ENCODE data around the gene CST6. TPM values are rescaled to one million over a fixed set of nuclear protein-coding genes. Genes with fewer than 3 reads are reported as not detected.

CST6 gene
- total and polyA plus RNA-seq, 2 of the 4 experiments (the other 2 are of a cell fraction), result 0.54 to 3.0 TPM

- H3K18ac ChIP-seq (ENCODE audit: low read depth, low read length), result no peak overlapping the region
- H3K4me2 ChIP-seq (ENCODE audit: low read depth, low read length), result no peak overlapping the region
- POLR2A ChIA-PET (ENCODE audit: unreplicated experiment), result no interaction called here
- dilution Hi-C loops (cut with HindIII; ENCODE audit: low sequenced_read_pairs, unreplicated experiment) (no loop called here), in situ Hi-C loops (cut with MboI; ENCODE audit: low sequenced_read_pairs) (loop anchor here (5.0 kb wide), 1 partner anchor 73 kb away; the partner anchor contains the start of gene CCDC85B), intact Hi-C loops (cut with micrococcal nuclease) (loop anchor here (5.0 kb wide), 1 partner anchor 48 kb away; the partner anchor contains the start of genes C11orf68 and DRAP1)
- no peaks in the 10 kb centered on the region for H3K27me3 ChIP-seq (ENCODE audit: control insufficient read depth, insufficient read depth, low read length)
- H2BK120ac ChIP-seq (ENCODE audit: low read depth, low read length), result no peak overlapping the region
- no peak overlapping the region for H3K4me3 ChIP-seq (ENCODE audit: insufficient read depth, low read depth, low read length)
- no peak overlapping the region for H2BK20ac ChIP-seq (ENCODE audit: low read depth, low read length)
- no peak overlapping the region for H2BK5ac ChIP-seq (ENCODE audit: low read depth, low read length, poor library complexity, severe bottlenecking)
- H4K8ac ChIP-seq (ENCODE audit: low read depth in 2 of 2, low read length in 2 of 2), result no peak overlapping the region
- H2AK9ac ChIP-seq (replicated peaks; ENCODE audit: low read depth, low read length, poor library complexity), result no peak overlapping the region
- no peak overlapping the region for H2AK5ac ChIP-seq (ENCODE audit: low read depth, low read length)
- TF ChIP-seq CEBPB (IDR thresholded peaks at IDR 0.05; ENCODE audit: low read depth, low read length) (no peak), SMC3 (IDR thresholded peaks at IDR 0.05; ENCODE audit: low read depth, low read length) (no peak), RAD21 (IDR thresholded peaks at IDR 0.05; ENCODE audit: low read length) (no peak), ELK1 (IDR thresholded peaks at IDR 0.05; ENCODE audit: borderline replicate concordance, low read depth, low read length) (no peak), RFX5 (IDR thresholded peaks at IDR 0.05; ENCODE audit: low read depth, low read length) (no peak), FOS (IDR thresholded peaks at IDR 0.05; ENCODE audit: low read depth, low read length) (no peak), POLR2A (IDR thresholded peaks at IDR 0.05; ENCODE audit: low read depth, low read length) (no peak), USF2 (IDR thresholded peaks at IDR 0.05; ENCODE audit: low read depth, low read length) (no peak), CHD1 (IDR thresholded peaks at IDR 0.05; ENCODE audit: low read depth, low read length) (no peak), MXI1 (IDR thresholded peaks at IDR 0.05; ENCODE audit: borderline replicate concordance, low read depth, low read length) (no peak), CTCF (conservative IDR thresholded peaks at IDR 0.05; ENCODE audit: low read depth, low read length) (no peak), MAFK (IDR thresholded peaks at IDR 0.05; ENCODE audit: low read depth, low read length) (no peak), MAZ (IDR thresholded peaks at IDR 0.05; ENCODE audit: borderline replicate concordance, low read depth, low read length) (no peak), NFE2L2 (IDR thresholded peaks at IDR 0.05; ENCODE audit: low read depth, low read length) (no peak), RCOR1 (IDR thresholded peaks at IDR 0.05; ENCODE audit: insufficient replicate concordance, low read length) (no peak), BHLHE40 (IDR thresholded peaks at IDR 0.05; ENCODE audit: low read depth, low read length) (no peak)
- H2BK15ac ChIP-seq (ENCODE audit: low read depth, low read length), result no peak overlapping the region
- H4K5ac ChIP-seq (ENCODE audit: low read depth, low read length), result no peak overlapping the region
- H3K27ac ChIP-seq (ENCODE audit: insufficient read depth, low read length), result no peak overlapping the region
- H3K9me1 ChIP-seq (ENCODE audit: insufficient read depth, low read length), result peaks cover 5% of the 10 kb centered on the region; the same call in 1 of the 2 replicates
- H3K36me3 ChIP-seq (ENCODE audit: control insufficient read depth, insufficient read depth, low read length), result peaks cover 53% of the 10 kb centered on the region
- H3K79me1 ChIP-seq (ENCODE audit: low read depth in 1 of 2, low read length in 2 of 2), result peaks cover 19 to 64% of the 10 kb centered on the region in 2 experiments
- ATAC-seq (ENCODE audit: low read depth), result no peak
- no peak overlapping the region for H4K91ac ChIP-seq (ENCODE audit: insufficient read depth, low read depth, low read length)
- no peak overlapping the region for H3K14ac ChIP-seq (replicated peaks; ENCODE audit: low read depth, low read length)
- no peak overlapping the region for H3K56ac ChIP-seq (ENCODE audit: extremely low read depth, insufficient read depth, low read length)
- no peak overlapping the region for H3K9ac ChIP-seq (ENCODE audit: low read depth, low read length)
- H4K20me1 ChIP-seq (ENCODE audit: insufficient read depth, low read length), result peaks cover 7% of the 10 kb centered on the region
- no TSS peak for BruUV-seq (replicated peaks)
- H2AFZ ChIP-seq (replicated peaks; ENCODE audit: low read length, poor library complexity), result no peak overlapping the region
- 74% methylated on average over 5 of the region's 10 CpGs; no CpG with 5 or more reads in 1 of the 2 experiments for WGBS, 2 experiments (ENCODE audit: extremely low coverage in 2 of 2, insufficient read length in 1 of 2)
- CTCF ChIA-PET, result no interaction called here
- peaks cover 8% of the 10 kb centered on the region for H3K4me1 ChIP-seq (ENCODE audit: control insufficient read depth, insufficient read depth, low read length)
- H3K9me3 ChIP-seq (ENCODE audit: control insufficient read depth, insufficient read depth, low read length), result no peaks in the 10 kb centered on the region
- no peak overlapping the region for H3K23ac ChIP-seq (ENCODE audit: low read depth, low read length)
- H3K4ac ChIP-seq (ENCODE audit: low read depth, low read length), result no peak overlapping the region
- DNase-seq, result no peak
These were observed 46.9 kb upstream of the CST6 start for GRCh38 chr11:65964906-65965305.

All from IMR-90 (cell line).